GM18517 (cell line): Measurements from ENCODE around the gene BAIAP2.

Source experiments
- ATAC-seq: cut with Tn5 transposase; IDR thresholded peaks from one replicate; pipeline ENCODE4 v1.9.1; 2021; ENCODE audit warnings: mild to moderate bottlenecking, moderate library complexity; ENCODE audit not compliant: unreplicated experiment

Gene BAIAP2

GRCh38 chr17:81154961-81155360 is 120.0 kb downstream of the BAIAP2 start:
- ATAC-seq = no peak

GRCh38 chr17:81156866-81157805 is 122.2 kb downstream of the BAIAP2 start:
- no peak for ATAC-seq

- no peak for ATAC-seq
Observed at GRCh38 chr17:81157848-81158687, 123.1 kb downstream of the BAIAP2 start.

GRCh38 chr17:81158688-81159590 is 124.0 kb downstream of the BAIAP2 start:
- no peak for ATAC-seq

GRCh38 chr17:81159611-81160265 is 124.8 kb downstream of the BAIAP2 start:
- no peak for ATAC-seq

GRCh38 chr17:81160306-81160705 is 125.4 kb downstream of the BAIAP2 start:
- ATAC-seq = no peak

- ATAC-seq = no peak
Observed at GRCh38 chr17:81160747-81161453, 125.9 kb downstream of the BAIAP2 start.

- ATAC-seq = no peak
Observed at GRCh38 chr17:81161536-81161935, 126.6 kb downstream of the BAIAP2 start.

- no peak for ATAC-seq
Observed at GRCh38 chr17:81161972-81162371, 127.0 kb downstream of the BAIAP2 start.

- ATAC-seq = no peak
Observed at GRCh38 chr17:81162491-81162890, 127.5 kb downstream of the BAIAP2 start.

GRCh38 chr17:81163051-81163695 is 128.2 kb downstream of the BAIAP2 start:
- no peak for ATAC-seq

GRCh38 chr17:81163703-81164370 is 128.9 kb downstream of the BAIAP2 start:
- ATAC-seq = no peak

- no peak for ATAC-seq
Observed at GRCh38 chr17:81164371-81165245, 129.7 kb downstream of the BAIAP2 start.

GRCh38 chr17:81165246-81166032 is 130.5 kb downstream of the BAIAP2 start, which contains the start of gene PVALEF:
Gene PVALEF (plus strand): TSS chr17:81165507. CDS start chr17:81181227, 15,720 bp downstream.
- ATAC-seq = no peak

GRCh38 chr17:81166033-81166492 is 131.1 kb downstream of the BAIAP2 start, which contains the start of gene AATK:
Gene AATK (minus strand): TSS chr17:81166221. CDS start chr17:81165992, 229 bp downstream.
- no peak for ATAC-seq
